ENCODE data around the gene PRKAB1. TPM values are rescaled to one million over a fixed set of nuclear protein-coding genes. Genes with fewer than 3 reads are reported as not detected.

Gene PRKAB1
- total and polyA plus RNA-seq, 7 donors, result 9.0 to 16.7 (median 11.9) TPM

DNA sequence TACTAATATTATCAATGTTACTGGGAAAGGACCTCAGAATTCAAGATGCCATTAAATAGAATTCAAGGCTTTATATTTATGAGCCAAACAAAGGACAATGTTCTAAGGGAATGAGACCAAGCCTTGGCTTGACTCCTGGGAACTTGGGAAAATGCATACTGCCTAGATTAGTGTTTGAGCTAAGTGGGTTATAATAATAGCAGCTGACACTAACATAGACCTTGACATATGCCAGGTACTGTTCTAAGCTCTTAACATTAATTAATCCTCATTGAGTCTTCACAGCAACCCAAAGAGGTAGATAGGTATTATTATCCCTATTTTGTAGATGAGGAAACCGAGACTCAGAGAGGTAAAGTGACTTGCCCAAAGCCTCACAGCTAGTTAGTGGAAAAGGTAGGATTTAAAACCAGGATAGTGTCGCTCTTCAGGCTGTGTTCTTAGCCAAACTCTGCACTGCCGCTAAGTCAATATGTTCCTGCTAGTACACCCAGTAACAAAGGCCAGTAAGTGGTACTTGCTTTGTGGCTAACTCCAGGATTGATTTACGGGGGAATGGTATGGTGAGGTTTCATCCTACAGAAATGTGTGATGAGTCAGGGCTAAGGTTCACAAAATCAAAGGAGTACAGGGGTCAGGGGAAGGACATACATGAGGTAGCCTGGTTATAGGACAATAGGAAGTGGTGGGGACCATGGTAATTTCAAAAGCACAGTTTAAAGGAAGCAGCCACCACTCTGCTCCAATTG, 35.8 kb upstream of the PRKAB1 start:
- Histone ChIP-seq H3K27ac (peak overlapping the region; percentile 0), H3K27me3 (ENCODE audit: insufficient read depth in 3 of 3, low read length in 2 of 3) (no peaks in the 10 kb centered on the region)

DNA sequence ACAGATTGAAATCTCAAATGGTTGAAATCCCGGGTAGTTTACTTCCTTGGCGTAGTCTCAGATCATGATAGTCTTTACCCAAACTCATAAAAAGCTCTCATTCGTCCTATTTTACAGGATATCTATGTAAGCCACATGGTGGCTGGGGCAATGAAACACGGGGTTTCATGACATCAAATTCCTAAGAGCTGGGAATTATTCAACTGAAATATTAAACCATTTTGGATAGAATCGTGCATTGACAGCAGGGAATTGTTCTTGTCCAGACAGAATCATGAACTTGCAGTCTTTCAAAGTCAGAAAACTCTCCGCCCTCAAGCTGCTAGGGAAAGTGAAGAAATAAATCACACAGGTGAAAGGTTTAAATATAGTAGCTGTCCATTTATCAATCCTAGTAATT, 33.2 kb upstream of the PRKAB1 start:
- Histone ChIP-seq H3K4me1 (peaks cover 21% of the 10 kb centered on the region), H3K27ac (peak overlapping the region; percentile 36), H3K4me3 (no peak overlapping the region), H3K9me3 (no peaks in the 10 kb centered on the region), H3K36me3 (ENCODE audit: insufficient read depth in 1 of 2, low read depth in 1 of 2) (peaks cover 14 to 84% of the 10 kb centered on the region in 2 donors), H3K27me3 (ENCODE audit: insufficient read depth in 3 of 3, low read length in 2 of 3) (no peaks in the 10 kb centered on the region)
- ATAC-seq (no peak), DNase-seq (no peak)
- TF ChIP-seq, protein P1, sequence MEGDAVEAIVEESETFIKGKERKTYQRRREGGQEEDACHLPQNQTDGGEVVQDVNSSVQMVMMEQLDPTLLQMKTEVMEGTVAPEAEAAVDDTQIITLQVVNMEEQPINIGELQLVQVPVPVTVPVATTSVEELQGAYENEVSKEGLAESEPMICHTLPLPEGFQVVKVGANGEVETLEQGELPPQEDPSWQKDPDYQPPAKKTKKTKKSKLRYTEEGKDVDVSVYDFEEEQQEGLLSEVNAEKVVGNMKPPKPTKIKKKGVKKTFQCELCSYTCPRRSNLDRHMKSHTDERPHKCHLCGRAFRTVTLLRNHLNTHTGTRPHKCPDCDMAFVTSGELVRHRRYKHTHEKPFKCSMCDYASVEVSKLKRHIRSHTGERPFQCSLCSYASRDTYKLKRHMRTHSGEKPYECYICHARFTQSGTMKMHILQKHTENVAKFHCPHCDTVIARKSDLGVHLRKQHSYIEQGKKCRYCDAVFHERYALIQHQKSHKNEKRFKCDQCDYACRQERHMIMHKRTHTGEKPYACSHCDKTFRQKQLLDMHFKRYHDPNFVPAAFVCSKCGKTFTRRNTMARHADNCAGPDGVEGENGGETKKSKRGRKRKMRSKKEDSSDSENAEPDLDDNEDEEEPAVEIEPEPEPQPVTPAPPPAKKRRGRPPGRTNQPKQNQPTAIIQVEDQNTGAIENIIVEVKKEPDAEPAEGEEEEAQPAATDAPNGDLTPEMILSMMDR (IDR thresholded peaks at IDR 0.05), result no peak
- WGBS, 3 donors, result 20 to 33% (median 32%) methylated on average over 6 of the region's 6 CpGs
- intact Hi-C loops (cut with DNase I), result no loop called here

More for the DNA sequence above, 35.8 kb upstream of the PRKAB1 start:
- Histone ChIP-seq H3K4me3 (no peak overlapping the region), H3K9me3 (no peaks in the 10 kb centered on the region), H3K4me1 (peaks cover 21% of the 10 kb centered on the region), H3K36me3 (ENCODE audit: insufficient read depth in 1 of 2, low read depth in 1 of 2) (peaks cover 14 to 70% of the 10 kb centered on the region in 2 donors)
- peak; percentile 33 to 83 (median 58) for ATAC-seq
- WGBS, 3 donors, result 70 to 82% (median 73%) methylated on average over 4 of the region's 4 CpGs
- DNase-seq, result no peak
- intact Hi-C loops (cut with DNase I), result no loop called here
- TF ChIP-seq, protein P1 (IDR thresholded peaks at IDR 0.05), result no peak

DNA sequence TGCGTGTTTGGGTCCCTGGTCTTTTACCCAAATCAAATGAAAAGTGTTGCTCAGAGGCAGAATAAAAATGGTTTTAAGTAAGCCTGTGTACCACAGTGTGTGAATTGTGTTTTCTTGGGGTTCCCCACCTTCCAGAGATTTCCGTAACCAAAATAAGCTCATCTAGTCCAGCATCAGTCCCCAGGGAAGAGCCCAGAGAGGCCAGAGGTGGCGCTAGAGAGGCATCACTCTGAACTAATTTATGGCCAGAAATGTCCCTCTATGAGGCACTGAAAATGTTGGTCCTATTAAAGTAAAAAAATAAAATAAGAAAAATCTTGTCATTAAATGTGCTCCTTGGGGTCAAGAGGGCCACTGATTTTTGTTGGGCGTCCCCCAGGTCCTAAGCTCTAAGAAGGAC, 24.9 kb upstream of the PRKAB1 start:
- intact Hi-C loops (cut with DNase I), result no loop called here
- H3K27me3 ChIP-seq (ENCODE audit: insufficient read depth in 3 of 3, low read length in 2 of 3), result no peaks in the 10 kb centered on the region
- H3K4me1 ChIP-seq, result peaks cover 10% of the 10 kb centered on the region
- TF ChIP-seq, protein P1 (IDR thresholded peaks at IDR 0.05), result peak; percentile 21
- no peaks in the 10 kb centered on the region for H3K9me3 ChIP-seq
- no peak overlapping the region for H3K4me3 ChIP-seq
- peaks cover 4 to 33% of the 10 kb centered on the region in 2 donors for H3K36me3 ChIP-seq (ENCODE audit: insufficient read depth in 1 of 2, low read depth in 1 of 2)
- ATAC-seq, result no peak
- peak overlapping the region; percentile 79 for H3K27ac ChIP-seq
- no peak for DNase-seq
- WGBS, 3 donors, result 73 to 78% (median 77%) methylated on average over 4 of the region's 4 CpGs

DNA sequence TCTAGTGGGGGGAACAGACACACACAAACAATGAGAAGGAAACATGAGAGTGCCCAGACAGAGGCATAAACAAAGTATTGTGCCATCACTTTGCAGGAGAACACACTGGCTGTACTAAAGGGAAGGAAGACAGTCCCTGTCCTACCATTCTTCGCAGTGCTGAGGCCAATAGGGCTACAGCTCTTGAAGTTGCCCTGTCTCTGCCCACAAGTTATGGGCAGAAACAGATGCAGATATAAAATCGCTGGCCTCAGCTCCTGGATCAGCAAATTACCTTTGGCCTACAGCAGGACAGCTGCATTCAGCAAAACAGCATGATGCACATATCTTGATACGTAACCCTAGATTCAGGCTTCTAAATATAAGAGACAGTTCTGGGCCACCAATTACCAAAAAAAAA, 23.0 kb upstream of the PRKAB1 start:
- intact Hi-C loops (cut with DNase I), result loop anchor here (5.0 kb wide), 2 partner anchors 53 to 198 kb away; partner anchors contain the start of gene TMEM233 (in 2 of the 2)
- H3K36me3 ChIP-seq (ENCODE audit: insufficient read depth in 1 of 2, low read depth in 1 of 2), result peaks cover 4 to 24% of the 10 kb centered on the region in 2 donors
- DNase-seq, result no peak
- H3K27me3 ChIP-seq (ENCODE audit: insufficient read depth in 3 of 3, low read length in 2 of 3), result no peaks in the 10 kb centered on the region
- no peaks in the 10 kb centered on the region for H3K9me3 ChIP-seq
- peak; percentile 78 to 94 (median 82) for ATAC-seq
- peaks cover 10% of the 10 kb centered on the region for H3K4me1 ChIP-seq
- H3K4me3 ChIP-seq, result no peak overlapping the region
- H3K27ac ChIP-seq, result peak overlapping the region; percentile 79
- TF ChIP-seq, protein P1 (IDR thresholded peaks at IDR 0.05), result no peak
- WGBS, 3 donors, result 20 to 45% (median 29%) methylated on average over 3 of the region's 3 CpGs

All from psoas muscle (tissue), 8 donors.